OCI-LY1 (cell line): ENCODE data around the gene NKX3-2.

Experiments used
- EZH2 ChIP-seq: fragments of 200-600 bp; sonication (generic), shearing (Covaris generic); IDR thresholded peaks from 2 replicates; pipeline ENCODE4 v1.8.0; 2017; ENCODE audit warnings: borderline replicate concordance, mixed run types, mild to moderate bottlenecking, antibody characterized with exemption, low read length, moderate library complexity, mixed read lengths
- TF ChIP-seq, protein P1 (sequence below): fragments of 200-600 bp; sonication (generic), shearing (Covaris generic); IDR thresholded peaks from 2 replicates; pipeline ENCODE4 v1.5.1; 2017; ENCODE audit warnings: mild to moderate bottlenecking, antibody characterized with exemption, low read length, moderate library complexity, mixed read lengths

DNA sequence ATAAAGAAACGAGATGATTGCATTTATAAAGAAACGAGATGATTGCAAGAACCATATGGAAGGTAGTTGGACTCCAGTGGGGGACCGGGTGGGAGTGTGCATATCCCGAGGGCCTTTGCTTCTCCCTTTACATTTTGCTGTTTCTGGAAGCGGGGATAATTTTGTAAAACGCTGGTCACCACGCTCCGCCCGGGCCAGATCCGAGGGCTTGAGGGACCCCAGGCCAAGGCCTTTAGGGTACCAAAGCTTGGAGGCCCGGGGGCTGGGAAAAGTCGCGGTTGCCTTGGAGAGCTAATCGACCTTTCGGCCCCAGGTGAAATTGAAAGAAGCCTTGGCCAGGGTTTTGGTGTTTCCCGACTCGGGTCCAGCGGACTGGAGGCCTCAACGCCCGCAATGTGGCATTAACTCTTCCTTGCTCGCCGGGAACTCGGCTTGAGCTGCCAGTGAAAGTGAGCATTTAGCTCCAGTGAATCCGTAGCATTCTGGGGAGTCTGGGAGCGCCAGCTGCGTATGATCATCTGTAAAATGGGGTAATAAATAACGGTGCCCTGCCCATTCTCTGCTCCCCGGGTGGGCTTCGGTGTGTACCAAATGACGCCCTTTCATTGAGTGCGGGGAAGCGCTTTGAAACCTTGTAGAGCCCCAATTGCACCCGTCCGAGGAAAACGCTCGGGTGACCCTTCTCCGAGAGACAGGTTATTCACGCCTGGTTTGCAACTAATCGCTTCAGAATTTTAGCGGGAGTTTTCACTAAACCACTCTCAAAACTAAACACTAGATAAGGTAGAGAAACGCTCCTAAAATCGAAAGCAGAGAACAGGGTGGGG is 4.5 kb downstream of the NKX3-2 start:
- TF ChIP-seq EZH2 = no peak
- TF ChIP-seq, protein P1, sequence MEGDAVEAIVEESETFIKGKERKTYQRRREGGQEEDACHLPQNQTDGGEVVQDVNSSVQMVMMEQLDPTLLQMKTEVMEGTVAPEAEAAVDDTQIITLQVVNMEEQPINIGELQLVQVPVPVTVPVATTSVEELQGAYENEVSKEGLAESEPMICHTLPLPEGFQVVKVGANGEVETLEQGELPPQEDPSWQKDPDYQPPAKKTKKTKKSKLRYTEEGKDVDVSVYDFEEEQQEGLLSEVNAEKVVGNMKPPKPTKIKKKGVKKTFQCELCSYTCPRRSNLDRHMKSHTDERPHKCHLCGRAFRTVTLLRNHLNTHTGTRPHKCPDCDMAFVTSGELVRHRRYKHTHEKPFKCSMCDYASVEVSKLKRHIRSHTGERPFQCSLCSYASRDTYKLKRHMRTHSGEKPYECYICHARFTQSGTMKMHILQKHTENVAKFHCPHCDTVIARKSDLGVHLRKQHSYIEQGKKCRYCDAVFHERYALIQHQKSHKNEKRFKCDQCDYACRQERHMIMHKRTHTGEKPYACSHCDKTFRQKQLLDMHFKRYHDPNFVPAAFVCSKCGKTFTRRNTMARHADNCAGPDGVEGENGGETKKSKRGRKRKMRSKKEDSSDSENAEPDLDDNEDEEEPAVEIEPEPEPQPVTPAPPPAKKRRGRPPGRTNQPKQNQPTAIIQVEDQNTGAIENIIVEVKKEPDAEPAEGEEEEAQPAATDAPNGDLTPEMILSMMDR = no peak
